SK-N-SH (cell line): ENCODE data around the gene DAB2IP.

ENCODE experiments used
- EP300 ChIP-seq, 2 experiments: IDR thresholded peaks; 2 replicates each; pipeline versions ENCODE4 v1.4.0 to v1.6.1; 2012; ENCODE audit warnings: borderline replicate concordance in 1 of 2, low read depth in 1 of 2, low read length in 1 of 2
- EZH2phosphoT487 ChIP-seq: fragments of 200-600 bp; sonication (generic); IDR thresholded peaks from 2 replicates; pipeline ENCODE4 v1.6.1; 2017; ENCODE audit warnings: low read depth, mixed run types, mild to moderate bottlenecking, antibody characterized with exemption, moderate library complexity, borderline replicate concordance
- GATA2 ChIP-seq: sonication (generic); formaldehyde crosslinking; IDR thresholded peaks from 2 replicates; pipeline ENCODE4 v1.5.0; 2020; ENCODE audit warnings: mild to moderate bottlenecking, missing genetic modification reagents
- JUND ChIP-seq: IDR thresholded peaks from 2 replicates; pipeline ENCODE4 v1.4.0; 2012
- RFX5 ChIP-seq: IDR thresholded peaks from 2 replicates; pipeline ENCODE4 v1.6.1; 2012; ENCODE audit warnings: mild to moderate bottlenecking, improper control_type of control experiment, low read length
- TF ChIP-seq, protein P1 (sequence below): fragments of 200-600 bp; sonication (generic); IDR thresholded peaks from 2 replicates; pipeline ENCODE4 v1.6.1; 2017; ENCODE audit warnings: antibody characterized with exemption, mild to moderate bottlenecking, moderate library complexity
- TF ChIP-seq, protein P2 (sequence below): fragments of 150-350 bp; IDR thresholded peaks from 2 replicates; pipeline ENCODE4 v1.6.1; 2017; ENCODE audit warnings: antibody characterized with exemption, low read length, low read depth, borderline replicate concordance
- TF ChIP-seq, protein P3 (sequence below): IDR thresholded peaks from 2 replicates; pipeline ENCODE4 v1.4.0; 2012; ENCODE audit warnings: low read depth, borderline replicate concordance

DNA sequence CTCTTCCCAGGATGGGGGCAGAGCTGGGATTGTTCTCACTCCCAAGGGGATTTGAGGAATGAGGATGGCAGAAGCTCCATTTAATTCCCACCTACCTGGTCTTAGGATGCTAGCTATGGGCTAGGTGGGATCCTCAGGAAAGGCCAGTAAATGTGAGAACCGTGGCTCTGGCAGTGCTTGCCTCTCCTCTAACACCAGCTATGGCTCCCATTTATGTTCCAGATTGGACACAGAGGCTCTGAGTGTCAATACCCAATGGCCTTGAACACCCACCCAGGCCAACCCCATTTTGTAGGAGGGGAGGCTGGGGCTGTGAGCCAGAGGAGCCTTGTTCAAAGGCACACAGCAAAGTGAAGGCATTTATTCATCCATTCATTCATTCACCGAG is 10.2 kb upstream of the DAB2IP start:
- TF ChIP-seq RFX5 (no peak), GATA2 (CRISPR knock-in tag) (no peak), EP300 (IDR thresholded peaks at IDR 0.05; ENCODE audit: borderline replicate concordance in 1 of 2, low read depth in 1 of 2, low read length in 1 of 2) (no peak), EZH2phosphoT487 (no peak), JUND (no peak)
- TF ChIP-seq, protein P1, sequence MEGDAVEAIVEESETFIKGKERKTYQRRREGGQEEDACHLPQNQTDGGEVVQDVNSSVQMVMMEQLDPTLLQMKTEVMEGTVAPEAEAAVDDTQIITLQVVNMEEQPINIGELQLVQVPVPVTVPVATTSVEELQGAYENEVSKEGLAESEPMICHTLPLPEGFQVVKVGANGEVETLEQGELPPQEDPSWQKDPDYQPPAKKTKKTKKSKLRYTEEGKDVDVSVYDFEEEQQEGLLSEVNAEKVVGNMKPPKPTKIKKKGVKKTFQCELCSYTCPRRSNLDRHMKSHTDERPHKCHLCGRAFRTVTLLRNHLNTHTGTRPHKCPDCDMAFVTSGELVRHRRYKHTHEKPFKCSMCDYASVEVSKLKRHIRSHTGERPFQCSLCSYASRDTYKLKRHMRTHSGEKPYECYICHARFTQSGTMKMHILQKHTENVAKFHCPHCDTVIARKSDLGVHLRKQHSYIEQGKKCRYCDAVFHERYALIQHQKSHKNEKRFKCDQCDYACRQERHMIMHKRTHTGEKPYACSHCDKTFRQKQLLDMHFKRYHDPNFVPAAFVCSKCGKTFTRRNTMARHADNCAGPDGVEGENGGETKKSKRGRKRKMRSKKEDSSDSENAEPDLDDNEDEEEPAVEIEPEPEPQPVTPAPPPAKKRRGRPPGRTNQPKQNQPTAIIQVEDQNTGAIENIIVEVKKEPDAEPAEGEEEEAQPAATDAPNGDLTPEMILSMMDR: no peak
- TF ChIP-seq, protein P2, sequence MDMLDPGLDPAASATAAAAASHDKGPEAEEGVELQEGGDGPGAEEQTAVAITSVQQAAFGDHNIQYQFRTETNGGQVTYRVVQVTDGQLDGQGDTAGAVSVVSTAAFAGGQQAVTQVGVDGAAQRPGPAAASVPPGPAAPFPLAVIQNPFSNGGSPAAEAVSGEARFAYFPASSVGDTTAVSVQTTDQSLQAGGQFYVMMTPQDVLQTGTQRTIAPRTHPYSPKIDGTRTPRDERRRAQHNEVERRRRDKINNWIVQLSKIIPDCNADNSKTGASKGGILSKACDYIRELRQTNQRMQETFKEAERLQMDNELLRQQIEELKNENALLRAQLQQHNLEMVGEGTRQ: no peak
- TF ChIP-seq, protein P3, sequence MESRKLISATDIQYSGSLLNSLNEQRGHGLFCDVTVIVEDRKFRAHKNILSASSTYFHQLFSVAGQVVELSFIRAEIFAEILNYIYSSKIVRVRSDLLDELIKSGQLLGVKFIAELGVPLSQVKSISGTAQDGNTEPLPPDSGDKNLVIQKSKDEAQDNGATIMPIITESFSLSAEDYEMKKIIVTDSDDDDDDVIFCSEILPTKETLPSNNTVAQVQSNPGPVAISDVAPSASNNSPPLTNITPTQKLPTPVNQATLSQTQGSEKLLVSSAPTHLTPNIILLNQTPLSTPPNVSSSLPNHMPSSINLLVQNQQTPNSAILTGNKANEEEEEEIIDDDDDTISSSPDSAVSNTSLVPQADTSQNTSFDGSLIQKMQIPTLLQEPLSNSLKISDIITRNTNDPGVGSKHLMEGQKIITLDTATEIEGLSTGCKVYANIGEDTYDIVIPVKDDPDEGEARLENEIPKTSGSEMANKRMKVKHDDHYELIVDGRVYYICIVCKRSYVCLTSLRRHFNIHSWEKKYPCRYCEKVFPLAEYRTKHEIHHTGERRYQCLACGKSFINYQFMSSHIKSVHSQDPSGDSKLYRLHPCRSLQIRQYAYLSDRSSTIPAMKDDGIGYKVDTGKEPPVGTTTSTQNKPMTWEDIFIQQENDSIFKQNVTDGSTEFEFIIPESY: no peak
